CD4-positive, alpha-beta T cell treated with Interleukin-2 at 100 ng/mL for 4 hours (primary cell): ENCODE measurements around the gene RAMP3.
"Not testable (repeated sequence)": the region's sequence is repeated elsewhere in the genome, so short reads cannot be mapped to it uniquely, and the experiment has no call there.

Experiments used
- DNase-seq: peaks from one replicate; pipeline ENCODE4 v3.0.0-alpha.2; 2020; ENCODE audit warnings: low spot score

Gene RAMP3

GRCh38 chr7:45196374-45196773 lies 38.8 kb downstream of the RAMP3 start:
- DNase-seq: no peak

- DNase-seq: no peak
These were observed 39.9 kb downstream of the RAMP3 start for GRCh38 chr7:45197461-45197860.

- DNase-seq: no peak
These were observed 41.4 kb downstream of the RAMP3 start for GRCh38 chr7:45198986-45199385.

- DNase-seq: no peak
These were observed 41.9 kb downstream of the RAMP3 start for GRCh38 chr7:45199506-45199905.

GRCh38 chr7:45202625-45203024 lies 45.0 kb downstream of the RAMP3 start:
- DNase-seq: no peak

- DNase-seq: no peak
These were observed 45.4 kb downstream of the RAMP3 start for GRCh38 chr7:45203036-45203435.

- DNase-seq: no peak
These were observed 45.9 kb downstream of the RAMP3 start for GRCh38 chr7:45203459-45203858.

GRCh38 chr7:45203936-45204445 lies 46.4 kb downstream of the RAMP3 start:
- DNase-seq: no peak

- not testable (repeated sequence) for DNase-seq
These were observed 48.7 kb downstream of the RAMP3 start for GRCh38 chr7:45206266-45206665.

GRCh38 chr7:45209909-45210308 lies 52.3 kb downstream of the RAMP3 start:
- DNase-seq: not testable (repeated sequence)

GRCh38 chr7:45211066-45211465 lies 53.5 kb downstream of the RAMP3 start:
- no peak for DNase-seq

- no peak for DNase-seq
These were observed 54.4 kb downstream of the RAMP3 start for GRCh38 chr7:45211958-45212357.

GRCh38 chr7:45212606-45213005 lies 55.0 kb downstream of the RAMP3 start:
- DNase-seq: no peak

GRCh38 chr7:45215601-45216062 lies 58.0 kb downstream of the RAMP3 start:
- no peak for DNase-seq

- no peak for DNase-seq
These were observed 58.6 kb downstream of the RAMP3 start for GRCh38 chr7:45216181-45216580.

GRCh38 chr7:45216622-45217165 lies 59.1 kb downstream of the RAMP3 start:
- DNase-seq: no peak

- DNase-seq: no peak
These were observed 59.8 kb downstream of the RAMP3 start for GRCh38 chr7:45217358-45217757.

GRCh38 chr7:45219130-45219529 lies 61.5 kb downstream of the RAMP3 start:
- no peak for DNase-seq

- DNase-seq: no peak
These were observed 62.3 kb downstream of the RAMP3 start for GRCh38 chr7:45219801-45220435.

- DNase-seq: no peak
These were observed 63.4 kb downstream of the RAMP3 start for GRCh38 chr7:45220846-45221618.

- no peak for DNase-seq
These were observed 64.5 kb downstream of the RAMP3 start for GRCh38 chr7:45221896-45222604.

GRCh38 chr7:45223078-45223477 lies 65.5 kb downstream of the RAMP3 start:
- DNase-seq: no peak
